Liver (tissue), 9 donors: ENCODE data around the gene FGF14. TPM values are rescaled to one million over a fixed set of nuclear protein-coding genes. Genes with fewer than 3 reads are reported as not detected.

Experiments
- DNase-seq: peaks from one replicate; pipeline ENCODE4 v3.0.0-alpha.2; 2017; ENCODE audit warnings: low spot score
- H3K27ac ChIP-seq, 2 donors: one replicate each; pipeline ENCODE4 v1.7.0; 2013; ENCODE audit warnings: inconsistent platforms in 2 of 2, low read length in 2 of 2, control low read depth in 1 of 2, low read depth in 1 of 2, mild to moderate bottlenecking in 1 of 2
- H3K27me3 ChIP-seq, 4 donors: one replicate each; pipeline versions ENCODE4 v1.6.1 to v1.7.0; 2013; ENCODE audit warnings: low read length in 3 of 4, inconsistent platforms in 1 of 4, mild to moderate bottlenecking in 1 of 4, moderate library complexity in 1 of 4; ENCODE audit not compliant: control insufficient read depth in 4 of 4, insufficient read depth in 4 of 4
- H3K36me3 ChIP-seq, 4 donors: one replicate each; pipeline versions ENCODE4 v1.6.1 to v1.7.0; 2013; ENCODE audit warnings: low read length in 3 of 4, mild to moderate bottlenecking in 3 of 4, low read depth in 1 of 4, moderate library complexity in 1 of 4; ENCODE audit not compliant: control insufficient read depth in 4 of 4, insufficient read depth in 3 of 4
- H3K4me1 ChIP-seq, 4 donors: one replicate each; pipeline versions ENCODE4 v1.6.1 to v1.7.0; 2013; ENCODE audit warnings: low read length in 3 of 4, mild to moderate bottlenecking in 3 of 4, moderate library complexity in 1 of 4; ENCODE audit not compliant: control insufficient read depth in 4 of 4, insufficient read depth in 4 of 4
- H3K4me3 ChIP-seq, 3 donors: one replicate each; pipeline versions ENCODE4 v1.6.1 to v1.7.0; 2013; ENCODE audit warnings: low read length in 3 of 3, control low read depth in 1 of 3, low read depth in 1 of 3, mild to moderate bottlenecking in 1 of 3
- H3K9ac ChIP-seq, 2 donors: one replicate each; pipeline ENCODE4 v1.7.0; 2013; ENCODE audit warnings: low read length in 2 of 2, mild to moderate bottlenecking in 2 of 2, moderate library complexity in 2 of 2, control low read depth in 1 of 2, low read depth in 1 of 2
- H3K9me3 ChIP-seq, 4 donors: one replicate each; pipeline versions ENCODE4 v1.6.1 to v1.7.0; 2013; ENCODE audit warnings: low read length in 3 of 4; ENCODE audit not compliant: control insufficient read depth in 4 of 4
- ATF3 ChIP-seq: IDR thresholded peaks from 2 replicates; pipeline ENCODE4 v1.6.1; 2016; ENCODE audit warnings: antibody characterized with exemption
- CTCF ChIP-seq: fragments of 150-350 bp; IDR thresholded peaks from 2 replicates; pipeline ENCODE4 v1.5.1; 2017; ENCODE audit warnings: improper control_type of control experiment, low read depth, low read length; ENCODE audit not compliant: missing input control
- EGR1 ChIP-seq, 2 donors: IDR thresholded peaks; 2 replicates each; pipeline ENCODE4 v1.6.1; 2016 to 2018; ENCODE audit warnings: antibody characterized with exemption in 2 of 2, low read depth in 2 of 2
- FOXA1 ChIP-seq: IDR thresholded peaks from 2 replicates; pipeline ENCODE4 v1.6.1; 2016; ENCODE audit warnings: antibody characterized with exemption
- FOXA2 ChIP-seq: IDR thresholded peaks from 2 replicates; pipeline ENCODE4 v1.6.1; 2016; ENCODE audit warnings: antibody characterized with exemption
- GABPA ChIP-seq, 2 donors: IDR thresholded peaks in 1 of 2; conservative IDR thresholded peaks in 1 of 2; 2 replicates each; pipeline ENCODE4 v1.6.1; 2016; ENCODE audit warnings: antibody characterized with exemption in 2 of 2, mild to moderate bottlenecking in 1 of 2, moderate library complexity in 1 of 2
- HNF4A ChIP-seq, 2 donors: conservative IDR thresholded peaks; 2 replicates each; pipeline ENCODE4 v1.6.1; 2016; ENCODE audit warnings: antibody characterized with exemption in 2 of 2, mild to moderate bottlenecking in 2 of 2
- HNF4G ChIP-seq: IDR thresholded peaks from 2 replicates; pipeline ENCODE4 v1.6.1; 2016; ENCODE audit warnings: antibody characterized with exemption
- JUND ChIP-seq, 2 donors: IDR thresholded peaks; 2 replicates each; pipeline ENCODE4 v1.6.1; 2016; ENCODE audit warnings: antibody characterized with exemption in 2 of 2
- MAX ChIP-seq: IDR thresholded peaks from 2 replicates; pipeline ENCODE4 v1.6.1; 2016; ENCODE audit warnings: antibody characterized with exemption
- NR2F2 ChIP-seq: IDR thresholded peaks from 2 replicates; pipeline ENCODE4 v1.6.1; 2016; ENCODE audit warnings: antibody characterized with exemption
- REST ChIP-seq: IDR thresholded peaks from 2 replicates; pipeline ENCODE4 v1.6.1; 2016; ENCODE audit warnings: antibody characterized with exemption, mild to moderate bottlenecking
- RXRA ChIP-seq, 2 donors: IDR thresholded peaks; 2 replicates each; pipeline ENCODE4 v1.6.1; 2017 to 2018; ENCODE audit warnings: antibody characterized with exemption in 2 of 2, mild to moderate bottlenecking in 1 of 2
- SP1 ChIP-seq: IDR thresholded peaks from 2 replicates; pipeline ENCODE4 v1.6.1; 2018; ENCODE audit warnings: antibody characterized with exemption, mild to moderate bottlenecking
- TAF1 ChIP-seq: conservative IDR thresholded peaks from 2 replicates; pipeline ENCODE4 v1.6.1; 2016; ENCODE audit warnings: antibody characterized with exemption, mild to moderate bottlenecking
- YY1 ChIP-seq: IDR thresholded peaks from 2 replicates; pipeline ENCODE4 v1.6.1; 2016; ENCODE audit warnings: antibody characterized with exemption, mild to moderate bottlenecking
- ZBTB33 ChIP-seq: IDR thresholded peaks from 2 replicates; pipeline ENCODE4 v1.6.1; 2016; ENCODE audit warnings: antibody characterized with exemption
- WGBS: extraction: QIAGEN DNeasy Blood & Tissue Kit; methylation state at CpG from one replicate; pipeline ENCODE4 v1.1.7; 2013; 5-methylcytosine and 5-hydroxymethylcytosine counted together
- polyA plus RNA-seq, 2 donors: library from polyadenylated mRNA; stranded (reverse) in 1 of 2; unstranded in 1 of 2; fragments of 200-250 nt in 1 of 2; fragments of >200 nt in 1 of 2; fragmentation: Nextera tagmentation in 1 of 2; extraction: Ambion mirVana in 1 of 2; gene quantifications; one replicate each; pipeline versions ENCODE4 v1.2.1 to v1.2.3, GENCODE V29; 2013 to 2015
- total RNA-seq, 2 donors: library from RNA; depleted of rRNA; stranded (reverse); fragments of >200 nt; gene quantifications; one replicate each; pipeline ENCODE4 v1.2.3, GENCODE V29; 2014
- donor health status: healthy.
- donor health status: healthy.
- donor health status: healthy.
- donor health status: healthy.
- donor health status: healthy.

Gene FGF14
- total and polyA plus RNA-seq, 4 donors = 0.05 to 3.3 (median 1.0) TPM

- no peak for TF ChIP-seq MAX
- TF ChIP-seq ZBTB33 = no peak
- no peak for TF ChIP-seq EGR1 (IDR thresholded peaks at IDR 0.05; ENCODE audit: low read depth in 2 of 2)
- TF ChIP-seq HNF4G = no peak
Measured at GRCh38 chr13:101730420-101731000, 671.3 kb downstream of the FGF14 start (continued).

- Histone ChIP-seq H3K4me1 (no peaks in the 10 kb centered on the region), H3K4me3 (no peak overlapping the region), H3K27ac (no peak overlapping the region), H3K9me3 (no peaks in the 10 kb centered on the region), H3K36me3 (no peaks in the 10 kb centered on the region), H3K9ac (no peak overlapping the region), H3K27me3 (no peaks in the 10 kb centered on the region)
- TF ChIP-seq FOXA1 (no peak), EGR1 (IDR thresholded peaks at IDR 0.05; ENCODE audit: low read depth in 2 of 2) (no peak), FOXA2 (no peak), JUND (IDR thresholded peaks at IDR 0.05) (no peak), YY1 (no peak)
- no peak for DNase-seq
- 88% methylated on average over 3 of the region's 3 CpGs for WGBS
Measured at GRCh38 chr13:101728615-101729014, 673.2 kb downstream of the FGF14 start.

GRCh38 chr13:101728021-101728420 is 673.8 kb downstream of the FGF14 start:
- H3K9ac ChIP-seq = no peak overlapping the region
- H3K27me3 ChIP-seq = no peaks in the 10 kb centered on the region
- TF ChIP-seq NR2F2 = no peak
- no peak for TF ChIP-seq SP1
- no peak for TF ChIP-seq FOXA2
- TF ChIP-seq TAF1 = no peak
- TF ChIP-seq CTCF = no peak
- no peak for TF ChIP-seq FOXA1
- no peak for TF ChIP-seq YY1
- no peak for TF ChIP-seq MAX
- TF ChIP-seq ATF3 = no peak
- TF ChIP-seq RXRA (IDR thresholded peaks at IDR 0.05) = no peak
- TF ChIP-seq EGR1 (IDR thresholded peaks at IDR 0.05; ENCODE audit: low read depth in 2 of 2) = no peak
- no peak for TF ChIP-seq HNF4G
- no peak for TF ChIP-seq REST
- no peak for TF ChIP-seq GABPA (IDR thresholded peaks at IDR 0.05 in 1 of 2, conservative IDR thresholded peaks at IDR 0.05 in 1 of 2)
- TF ChIP-seq HNF4A (conservative IDR thresholded peaks at IDR 0.05) = no peak
- TF ChIP-seq JUND (IDR thresholded peaks at IDR 0.05) = no peak
- no peak for TF ChIP-seq ZBTB33
- H3K9me3 ChIP-seq = no peaks in the 10 kb centered on the region
- DNase-seq = no peak
- H3K4me3 ChIP-seq = no peak overlapping the region
- H3K4me1 ChIP-seq = no peaks in the 10 kb centered on the region
- H3K36me3 ChIP-seq = no peaks in the 10 kb centered on the region
- no peak overlapping the region for H3K27ac ChIP-seq
